ELR (cell line): ENCODE data around the gene ADGRE1.

ENCODE experiments used
- DNase-seq: peaks from one replicate; pipeline ENCODE4 v3.0.0-alpha.2; 2015; ENCODE audit warnings: low read depth

Gene ADGRE1

DNA sequence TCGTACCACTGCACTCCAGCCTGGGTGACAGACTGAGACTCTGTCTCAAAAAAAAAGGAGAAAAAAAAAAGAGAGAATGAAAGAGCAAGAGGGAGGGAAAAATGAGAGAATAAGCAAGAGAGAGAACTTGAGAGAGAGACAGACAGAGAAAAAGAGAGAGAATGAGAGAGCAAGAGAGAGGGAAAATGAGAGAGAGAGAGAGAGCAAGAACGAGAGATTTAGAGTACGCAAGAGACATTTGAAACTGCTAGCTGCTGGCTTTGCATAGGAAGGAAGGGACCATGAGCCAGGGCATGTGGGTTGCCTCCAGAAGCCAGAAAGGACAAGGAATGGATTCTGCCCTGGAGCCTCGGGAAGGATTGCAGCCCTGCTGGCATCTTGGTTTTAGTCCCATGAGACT, 9.6 kb upstream of the ADGRE1 start:
- DNase-seq: no peak

GRCh38 chr19:6886277-6886897, 992 bp upstream of the ADGRE1 start:
- no peak for DNase-seq

DNA sequence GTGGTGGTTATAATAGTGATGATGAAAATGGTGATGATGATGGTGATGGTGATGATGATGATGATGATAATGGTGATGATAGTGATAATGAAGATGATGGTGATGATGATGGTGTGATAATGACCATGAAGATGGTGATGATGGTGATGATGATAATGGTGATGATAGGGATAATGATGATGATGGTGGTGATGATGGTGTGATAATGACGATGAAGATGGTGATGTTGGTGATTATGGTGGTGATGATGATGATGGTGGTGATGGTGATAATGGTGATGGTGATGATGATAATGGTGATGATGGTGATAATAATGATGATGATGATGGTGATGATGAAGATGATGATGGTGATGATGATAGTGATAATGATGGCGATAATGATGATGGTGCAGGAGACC, 1.6 kb downstream of the ADGRE1 start:
- DNase-seq: no peak

- no peak for DNase-seq
Measured at GRCh38 chr19:6890401-6890913, 3.1 kb downstream of the ADGRE1 start.

DNA sequence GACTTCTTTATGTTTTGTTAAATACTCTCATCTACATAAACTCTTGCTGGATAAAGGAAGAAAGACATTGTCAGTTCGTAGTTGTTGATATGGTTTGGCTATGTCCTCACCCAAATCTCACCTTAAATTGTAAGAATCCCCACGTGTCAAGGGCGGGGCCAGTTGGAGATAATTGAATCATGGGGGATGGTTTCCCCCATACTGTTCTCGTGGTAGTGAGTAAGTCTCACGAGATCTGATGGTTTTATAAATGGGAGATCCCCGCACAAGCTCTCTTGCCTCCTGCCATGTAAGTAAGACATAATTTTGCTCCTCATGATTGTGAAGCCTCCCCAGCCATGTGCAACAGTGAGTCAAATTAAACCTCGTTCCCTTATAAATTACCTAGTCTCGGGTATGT, 3.6 kb downstream of the ADGRE1 start:
- DNase-seq: no peak

GRCh38 chr19:6891761-6892385, 4.5 kb downstream of the ADGRE1 start:
- DNase-seq: no peak

DNA sequence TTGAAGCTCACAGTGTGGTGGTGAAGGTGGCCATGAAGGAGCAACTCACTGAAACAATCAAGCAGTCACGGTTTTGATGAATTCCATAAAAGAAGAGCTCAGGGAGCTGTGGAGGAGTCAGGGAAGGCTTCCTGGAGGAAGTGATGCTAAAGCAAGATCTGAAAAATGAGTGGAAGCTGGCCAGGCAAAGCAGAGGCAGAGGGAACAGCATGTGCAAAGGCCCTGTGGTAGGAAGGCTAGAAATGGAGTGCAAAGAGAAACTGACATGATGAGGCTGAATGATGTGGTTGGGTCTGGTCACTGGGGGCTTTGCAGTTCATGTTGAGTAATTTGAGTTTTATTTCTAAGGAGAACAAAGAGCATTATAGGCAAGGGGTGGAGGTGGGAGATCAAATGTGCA, 6.9 kb downstream of the ADGRE1 start:
- DNase-seq: no peak

GRCh38 chr19:6903446-6903845, 16.1 kb downstream of the ADGRE1 start:
- DNase-seq: no peak

DNA sequence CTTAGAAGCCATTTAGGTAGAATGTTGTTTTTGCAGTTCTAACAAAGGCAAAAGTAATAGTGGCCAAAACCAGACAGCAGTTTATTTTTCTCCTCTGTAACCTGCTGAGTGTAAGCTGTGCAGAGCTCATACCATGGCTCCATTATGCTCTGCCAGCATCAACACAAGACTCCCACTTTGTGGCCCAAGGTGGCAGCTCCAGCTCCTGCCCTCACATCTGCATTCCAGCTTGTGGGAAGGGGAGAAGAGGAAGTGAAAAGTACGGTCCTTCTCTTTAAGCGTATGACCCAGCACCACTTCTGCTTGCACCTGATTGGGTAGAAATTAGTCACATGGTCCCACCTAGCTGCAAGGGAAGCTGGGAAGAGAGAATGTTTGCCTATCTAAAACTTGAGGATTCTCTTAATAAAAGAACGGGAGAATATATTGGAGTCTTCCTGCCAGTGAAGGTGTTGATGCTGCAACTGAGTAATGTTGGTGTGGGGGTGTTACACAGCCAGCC, 19.2 kb downstream of the ADGRE1 start:
- DNase-seq: no peak

DNA sequence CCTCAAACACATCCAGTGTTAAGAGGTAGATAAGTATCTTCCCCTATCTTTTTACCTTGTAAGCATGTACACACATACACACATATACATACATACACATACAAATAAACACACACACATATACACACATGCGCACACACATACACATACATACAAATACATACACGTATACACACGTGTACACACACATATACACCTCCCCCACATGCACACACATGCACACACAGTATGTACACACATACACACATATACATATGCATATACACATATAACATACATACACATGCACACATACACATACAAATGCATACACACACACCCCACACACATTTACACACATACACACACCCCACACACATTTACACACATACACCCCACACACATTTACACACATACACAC, 24.1 kb downstream of the ADGRE1 start:
- DNase-seq: no peak

- no peak for DNase-seq
Measured at GRCh38 chr19:6914321-6914720, 26.9 kb downstream of the ADGRE1 start.

- no peak for DNase-seq
Measured at GRCh38 chr19:6916952-6917351, 29.6 kb downstream of the ADGRE1 start.

DNA sequence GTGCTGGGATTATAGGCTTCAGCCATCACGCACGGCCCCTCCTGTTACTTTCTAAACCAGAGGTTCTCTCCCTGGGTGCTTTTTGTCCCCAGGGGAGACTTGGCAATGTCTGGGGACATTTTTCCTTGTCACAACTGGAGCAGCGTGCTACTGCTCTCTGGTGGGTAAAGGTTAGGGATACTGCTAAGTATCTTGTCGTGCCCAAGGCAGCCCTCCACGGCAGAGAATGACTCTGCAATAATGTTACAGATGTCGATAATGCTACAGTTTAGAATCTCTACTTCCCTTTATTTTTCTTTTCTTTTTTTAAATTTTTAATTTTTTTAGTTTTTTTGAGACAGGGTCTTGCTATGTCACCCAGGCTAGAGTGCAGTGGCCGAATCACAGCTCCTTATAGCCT, 38.0 kb downstream of the ADGRE1 start:
- DNase-seq: no peak

DNA sequence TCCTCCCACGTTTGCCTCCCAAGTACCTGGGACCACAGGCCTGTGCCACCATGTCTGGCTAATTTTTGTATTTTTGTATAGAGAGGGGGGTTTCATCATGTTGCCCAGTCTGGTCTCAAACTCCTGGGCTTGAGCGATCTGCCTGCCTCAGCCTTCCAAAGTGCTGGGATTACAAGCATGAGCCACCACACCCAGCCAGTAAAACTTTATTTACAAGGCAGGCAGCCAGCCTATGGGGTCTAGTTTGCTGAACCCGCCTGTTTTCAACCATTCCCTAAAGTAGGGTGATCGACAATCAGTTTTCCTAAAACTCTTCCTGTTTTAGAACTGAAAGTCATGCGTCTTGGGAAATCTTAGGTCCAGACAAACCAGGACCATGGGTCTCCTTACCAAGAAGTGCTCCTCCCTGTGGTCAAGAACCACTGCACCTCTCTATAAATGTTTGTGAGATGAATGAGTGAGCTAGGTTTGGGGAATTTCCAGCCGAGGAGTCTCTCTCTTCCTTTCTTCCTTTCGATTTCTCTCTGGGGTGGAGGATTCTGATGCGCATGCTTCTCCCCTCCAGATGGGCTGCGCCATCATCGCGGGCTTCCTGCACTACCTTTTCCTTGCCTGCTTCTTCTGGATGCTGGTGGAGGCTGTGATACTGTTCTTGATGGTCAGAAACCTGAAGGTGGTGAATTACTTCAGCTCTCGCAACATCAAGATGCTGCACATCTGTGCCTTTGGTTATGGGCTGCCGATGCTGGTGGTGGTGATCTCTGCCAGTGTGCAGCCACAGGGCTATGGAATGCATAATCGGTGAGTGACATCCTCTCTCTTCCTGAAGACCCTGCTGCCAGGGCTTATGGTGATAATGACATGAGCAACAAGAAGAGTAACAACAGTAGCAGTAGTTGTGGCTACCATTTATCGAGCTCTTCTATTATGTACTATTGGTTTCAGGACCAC, 38.7 kb downstream of the ADGRE1 start:
- DNase-seq: peak; percentile 29

GRCh38 chr19:6930190-6930589, 42.8 kb downstream of the ADGRE1 start:
- DNase-seq: no peak

GRCh38 chr19:6935069-6935468, 47.7 kb downstream of the ADGRE1 start:
- DNase-seq: no peak

DNA sequence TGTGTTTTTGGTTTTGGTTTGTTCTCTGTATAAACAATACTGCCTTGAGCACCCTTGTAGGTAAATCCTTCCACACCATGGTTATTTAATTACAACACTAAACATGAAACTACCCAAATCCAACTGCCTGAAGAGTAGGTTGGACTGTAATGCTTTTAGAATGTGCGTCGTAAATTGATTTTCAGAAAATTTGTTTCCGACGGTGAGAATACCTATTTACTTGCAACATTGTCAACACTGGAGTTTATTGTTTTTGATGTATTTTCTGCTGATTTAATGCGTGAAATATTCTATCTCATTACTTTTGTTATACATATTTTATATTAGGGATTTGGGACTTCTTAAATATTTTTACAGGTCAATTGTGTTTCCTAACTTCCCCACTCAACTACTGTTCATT, 48.2 kb downstream of the ADGRE1 start:
- DNase-seq: no peak

DNA sequence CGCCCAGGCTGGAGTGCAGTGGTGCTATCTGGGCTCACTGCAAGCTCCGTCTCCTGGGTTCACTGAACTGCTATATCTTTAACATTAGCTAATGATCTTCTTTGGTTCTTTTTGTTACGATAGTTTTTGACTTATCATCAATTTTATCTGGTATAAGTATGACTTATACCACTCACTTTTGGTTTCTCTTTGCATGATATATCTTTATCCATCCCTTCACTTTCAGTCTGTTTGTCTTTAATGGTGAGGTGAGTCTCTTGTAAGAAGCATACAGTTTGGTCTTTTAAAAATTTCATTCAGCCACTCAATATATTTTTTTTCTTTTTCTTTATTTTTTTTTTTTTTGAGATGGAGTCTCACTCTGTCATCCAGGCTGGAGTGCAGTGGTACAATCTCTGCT, 58.4 kb downstream of the ADGRE1 start:
- no peak for DNase-seq

DNA sequence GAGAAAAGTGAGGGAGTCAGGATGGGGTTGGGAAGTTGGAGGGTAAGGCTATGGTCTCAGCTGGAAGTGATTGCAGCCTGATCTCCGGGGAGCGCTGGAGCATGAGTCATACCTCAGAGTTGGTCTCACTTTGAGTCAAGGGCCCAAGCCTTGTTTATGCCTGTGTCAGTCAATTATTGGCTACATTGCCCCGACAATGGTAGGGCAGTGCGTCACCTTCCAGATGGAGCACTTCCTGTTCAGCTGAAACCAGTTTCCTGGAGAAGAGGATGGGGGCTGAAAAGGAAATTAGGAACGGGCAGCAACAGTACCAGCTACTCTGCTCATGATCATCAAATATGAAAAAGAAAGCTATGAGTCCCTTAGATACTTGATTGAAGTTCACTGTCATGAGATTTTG, 60.4 kb downstream of the ADGRE1 start:
- DNase-seq: peak; percentile 77

DNA sequence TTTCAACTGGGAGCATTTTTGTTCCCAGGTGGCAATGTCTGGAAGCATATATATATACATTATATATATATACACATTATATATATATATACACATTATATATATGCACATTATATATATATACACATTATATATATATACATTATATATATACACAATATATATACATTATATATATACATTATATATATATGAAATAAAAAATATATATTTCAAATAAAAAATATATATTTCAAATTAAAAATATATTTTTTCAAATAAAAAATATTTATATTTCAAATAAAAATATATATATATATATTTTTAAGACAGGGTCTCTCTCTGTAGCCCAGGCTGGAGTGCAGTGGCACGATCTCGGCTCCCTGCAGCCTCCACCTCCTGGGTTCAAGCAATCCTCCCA, 61.5 kb downstream of the ADGRE1 start:
- no peak for DNase-seq

GRCh38 chr19:6952956-6953355, 65.6 kb downstream of the ADGRE1 start:
- DNase-seq: no peak

DNA sequence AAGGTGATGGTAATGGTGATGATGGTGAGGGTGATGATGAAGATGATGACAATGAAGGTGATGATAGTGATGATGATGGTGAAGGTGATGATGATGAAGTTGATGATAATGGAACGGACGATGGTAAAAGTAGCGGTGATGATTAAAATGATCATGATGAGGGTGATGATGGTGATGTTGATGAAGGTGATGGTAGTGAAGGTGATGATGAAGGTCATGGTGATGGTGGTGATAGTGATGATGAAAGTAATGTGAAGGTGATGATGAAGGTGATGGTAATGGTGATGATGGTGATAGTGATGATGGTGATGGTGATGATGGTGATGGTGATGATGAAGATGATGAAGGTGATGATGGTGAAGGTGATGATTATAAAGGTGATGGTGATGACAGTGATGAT, 67.7 kb downstream of the ADGRE1 start:
- no peak for DNase-seq

DNA sequence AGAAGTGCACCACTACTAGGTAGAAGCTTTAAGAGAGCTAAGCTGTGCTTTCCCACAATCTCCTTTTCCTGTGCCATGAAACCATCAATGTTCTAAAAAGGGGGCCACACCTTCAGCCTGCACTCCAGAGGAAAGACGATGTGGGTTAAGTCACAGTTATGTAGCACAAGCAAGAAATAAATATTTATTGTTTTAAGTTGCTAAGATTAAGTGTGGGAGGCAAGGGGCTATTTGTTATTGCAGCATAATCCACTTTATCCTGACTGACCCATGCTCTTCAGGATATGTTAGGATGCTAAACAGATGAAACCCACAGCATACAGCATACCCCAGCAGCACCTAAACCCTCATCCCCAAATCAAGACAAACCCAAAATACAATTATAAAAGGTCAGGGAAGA, 69.2 kb downstream of the ADGRE1 start:
- no peak for DNase-seq
